Caco-2 (cell line): ENCODE data around the gene PARD3B. TPM values are rescaled to one million over a fixed set of nuclear protein-coding genes. Genes with fewer than 3 reads are reported as not detected.

Experiments used
- BruUV-seq: library from RNA; stranded (reverse); fragments of 400-500 nt; replicated peaks from 2 replicates; lab custom pipeline; 2021; lab: Mats Ljungman, UMichigan
- CTCF ChIA-PET: fragments of 300-600 bp; sonication (Branson Sonifier 250); formaldehyde crosslinking; loops from one replicate; lab custom pipeline; 2022; ENCODE audit warnings: antibody characterized with exemption; lab: Charles Lee
- POLR2A ChIA-PET: fragments of 300-600 bp; sonication (Branson Sonifier 250); formaldehyde crosslinking; loops from one replicate; lab custom pipeline; 2022; ENCODE audit warnings: antibody characterized with exemption; lab: Charles Lee
- DNase-seq, 2 experiments: peaks; one replicate each; pipeline versions ENCODE4 v3.0.0 to v3.0.0-alpha.2; 2020 to 2022
- H3K27me3 ChIP-seq: replicated peaks from 2 replicates; pipeline ENCODE4 v1.6.0; 2011; ENCODE audit warnings: low read length; ENCODE audit not compliant: control insufficient read depth, insufficient read depth
- H3K36me3 ChIP-seq: 2 replicates; pipeline ENCODE4 v1.5.1; 2011; ENCODE audit warnings: low read length; ENCODE audit not compliant: control insufficient read depth, insufficient read depth
- H3K4me1 ChIP-seq: fragments of 250-450 bp; sonication (Bioruptor Pico); 2 replicates; pipeline ENCODE4 v1.5.1; 2020; ENCODE audit warnings: mild to moderate bottlenecking
- H3K4me3 ChIP-seq: 2 replicates; pipeline ENCODE4 v1.5.1; 2011; ENCODE audit warnings: low read depth, mild to moderate bottlenecking, control low read depth, low read length
- H3K9me3 ChIP-seq: fragments of 250-450 bp; sonication (Bioruptor Pico); 2 replicates; pipeline ENCODE4 v1.5.1; 2020; ENCODE audit warnings: mild to moderate bottlenecking, moderate library complexity
- H3K27ac Mint-ChIP-seq: one replicate; pipeline ENCODE4 v1.8.0; 2022; ENCODE audit warnings: mixed read lengths; ENCODE audit not compliant: unreplicated experiment
- H3K27me3 Mint-ChIP-seq: one replicate; pipeline ENCODE4 v1.8.0; 2022; ENCODE audit warnings: mixed read lengths; ENCODE audit not compliant: insufficient read depth, unreplicated experiment
- H3K36me3 Mint-ChIP-seq: one replicate; pipeline ENCODE4 v1.8.0; 2022; ENCODE audit warnings: mild to moderate bottlenecking, mixed read lengths; ENCODE audit not compliant: insufficient read depth, unreplicated experiment
- H3K4me1 Mint-ChIP-seq: one replicate; pipeline ENCODE4 v1.8.0; 2022; ENCODE audit warnings: low read depth, mixed read lengths; ENCODE audit not compliant: unreplicated experiment
- H3K4me3 Mint-ChIP-seq: one replicate; pipeline ENCODE4 v1.8.0; 2022; ENCODE audit warnings: mild to moderate bottlenecking, moderate library complexity, mixed read lengths; ENCODE audit not compliant: unreplicated experiment
- H3K9me3 Mint-ChIP-seq: one replicate; pipeline ENCODE4 v1.8.0; 2022; ENCODE audit warnings: mixed read lengths; ENCODE audit not compliant: unreplicated experiment
- CTCF ChIP-seq, 2 experiments: fragments of 200-600 bp in 1 of 2; IDR thresholded peaks; 1 replicate in 1 of 2; 2 replicates in 1 of 2; pipeline versions ENCODE4 v1.5.1 to v1.8.0; 2011 to 2022; ENCODE audit warnings: antibody characterized with exemption in 1 of 2, control low read depth in 1 of 2, inconsistent platforms in 1 of 2, low read depth in 1 of 2, low read length in 1 of 2, mild to moderate bottlenecking in 1 of 2, moderate library complexity in 1 of 2; ENCODE audit not compliant: insufficient read depth in 1 of 2, severe bottlenecking in 1 of 2, unreplicated experiment in 1 of 2
- intact Hi-C: fragments of 100-400 bp; cut with micrococcal nuclease; formaldehyde crosslinking; loops from one replicate; pipeline ENCODE4 v1.10.0; 2022; ENCODE audit not compliant: unreplicated experiment
- total RNA-seq: library from RNA; stranded (reverse); gene quantifications from 2 replicates; pipeline ENCODE4 v1.2.3, GENCODE V29; 2022

Gene PARD3B
- total RNA-seq, 1 experiment from 2014 or later: 68.9 TPM

- no TSS peak for BruUV-seq
- POLR2A ChIA-PET: interaction anchor here (0.6 kb wide), 1 partner anchor 14 kb away, joined by 3 read pairs; no protein-coding TSS in a partner anchor
- Histone ChIP-seq H3K36me3 (no peaks in the 10 kb centered on the region), H3K9me3 (no peaks in the 10 kb centered on the region), H3K4me3 (no peak overlapping the region), H3K27me3 (no peaks in the 10 kb centered on the region), H3K4me1 (peaks cover 6% of the 10 kb centered on the region; the same call in 1 of the 2 replicates)
- intact Hi-C loops: loop anchor here (5.0 kb wide), 1 partner anchor 121 kb away; no protein-coding TSS in a partner anchor
- CTCF ChIA-PET: no interaction called here
- no peaks in the 10 kb centered on the region for H3K9me3 Mint-ChIP-seq
- H3K4me3 Mint-ChIP-seq: no peak overlapping the region
- no peak for TF ChIP-seq CTCF (IDR thresholded peaks at IDR 0.05; ENCODE audit: insufficient read depth in 1 of 2, low read depth in 1 of 2, low read length in 1 of 2, severe bottlenecking in 1 of 2, unreplicated experiment in 1 of 2)
- no peak overlapping the region for H3K27ac Mint-ChIP-seq
- H3K27me3 Mint-ChIP-seq: no peaks in the 10 kb centered on the region
- peaks cover 7% of the 10 kb centered on the region for H3K36me3 Mint-ChIP-seq
- H3K4me1 Mint-ChIP-seq: peaks cover 53% of the 10 kb centered on the region
- no peak for DNase-seq
These were observed 25.8 kb downstream of the PARD3B start for GRCh38 chr2:204571041-204571440.

GRCh38 chr2:204571911-204572310 is 26.6 kb downstream of the PARD3B start:
- H3K27ac Mint-ChIP-seq: no peak overlapping the region
- CTCF ChIA-PET: no interaction called here
- POLR2A ChIA-PET: interaction anchor here (0.5 to 0.6 kb wide), 2 partner anchors 23 to 146 kb away, joined by 3 read pairs; no protein-coding TSS in a partner anchor

GRCh38 chr2:204573221-204573620 is 27.9 kb downstream of the PARD3B start:
- Mint-ChIP-seq H3K4me3 (no peak overlapping the region), H3K27me3 (no peaks in the 10 kb centered on the region), H3K36me3 (no peaks in the 10 kb centered on the region), H3K4me1 (peaks cover 46% of the 10 kb centered on the region), H3K9me3 (no peaks in the 10 kb centered on the region), H3K27ac (no peak overlapping the region)
- no peaks in the 10 kb centered on the region for H3K36me3 ChIP-seq
- no peak for DNase-seq
- POLR2A ChIA-PET: no interaction called here
- H3K4me3 ChIP-seq: no peak overlapping the region
- H3K9me3 ChIP-seq: no peaks in the 10 kb centered on the region
- H3K27me3 ChIP-seq: no peaks in the 10 kb centered on the region
- BruUV-seq: no TSS peak
- intact Hi-C loops: loop anchor here (5.0 kb wide), 1 partner anchor 119 kb away; no protein-coding TSS in a partner anchor
- H3K4me1 ChIP-seq: peaks cover 6% of the 10 kb centered on the region; the same call in 1 of the 2 replicates
- CTCF ChIA-PET: interaction anchor here (1.0 kb wide), 1 partner anchor 48 kb away, joined by 3 read pairs; no protein-coding TSS in a partner anchor
- no peak for TF ChIP-seq CTCF (IDR thresholded peaks at IDR 0.05; ENCODE audit: insufficient read depth in 1 of 2, low read depth in 1 of 2, low read length in 1 of 2, severe bottlenecking in 1 of 2, unreplicated experiment in 1 of 2)

More at GRCh38 chr2:204571911-204572310, 26.6 kb downstream of the PARD3B start:
- DNase-seq: no peak
- Mint-ChIP-seq H3K36me3 (peaks cover 4% of the 10 kb centered on the region), H3K4me3 (no peak overlapping the region), H3K27me3 (no peaks in the 10 kb centered on the region), H3K9me3 (no peaks in the 10 kb centered on the region), H3K4me1 (peaks cover 52% of the 10 kb centered on the region)
- no peak for TF ChIP-seq CTCF (IDR thresholded peaks at IDR 0.05; ENCODE audit: insufficient read depth in 1 of 2, low read depth in 1 of 2, low read length in 1 of 2, severe bottlenecking in 1 of 2, unreplicated experiment in 1 of 2)
- Histone ChIP-seq H3K27me3 (no peaks in the 10 kb centered on the region), H3K4me3 (no peak overlapping the region), H3K4me1 (peaks cover 6% of the 10 kb centered on the region; the same call in 1 of the 2 replicates), H3K36me3 (no peaks in the 10 kb centered on the region), H3K9me3 (no peaks in the 10 kb centered on the region)
- intact Hi-C loops: loop anchor here (5.0 kb wide), 1 partner anchor 120 kb away; no protein-coding TSS in a partner anchor
- no TSS peak for BruUV-seq
